ENCODE results near the gene CRLF2.
"Not testable (repeated sequence)": the region's sequence is repeated elsewhere in the genome, so short reads cannot be mapped to it uniquely, and the experiment has no call there.

The CRLF2 gene

GRCh38 chrX:1224954-1225353 lies 12.5 kb upstream of the CRLF2 start:
- Mint-ChIP-seq H3K9me3 (peaks cover 6% of the 10 kb centered on the region), H3K4me3 (no peak overlapping the region), H3K27ac (no peak overlapping the region), H3K36me3 (no peaks in the 10 kb centered on the region), H3K4me1 (peaks cover 7% of the 10 kb centered on the region), H3K27me3 (no peaks in the 10 kb centered on the region)

GRCh38 chrX:1223242-1223600 lies 10.8 kb upstream of the CRLF2 start:
- H3K4me3 Mint-ChIP-seq = no peak overlapping the region
- no peaks in the 10 kb centered on the region for H3K36me3 Mint-ChIP-seq
- no peak overlapping the region for H3K27ac Mint-ChIP-seq
- peaks cover 6% of the 10 kb centered on the region for H3K9me3 Mint-ChIP-seq
- no peaks in the 10 kb centered on the region for H3K27me3 Mint-ChIP-seq
- H3K4me1 Mint-ChIP-seq = peaks cover 2% of the 10 kb centered on the region

GRCh38 chrX:1222531-1223241 lies 10.2 kb upstream of the CRLF2 start:
- H3K27me3 Mint-ChIP-seq = no peaks in the 10 kb centered on the region
- no peaks in the 10 kb centered on the region for H3K4me1 Mint-ChIP-seq

GRCh38 chrX:1221296-1221845 lies 8.9 kb upstream of the CRLF2 start:
- Mint-ChIP-seq H3K4me3 (no peak overlapping the region), H3K27ac (no peak overlapping the region), H3K27me3 (no peaks in the 10 kb centered on the region), H3K36me3 (no peaks in the 10 kb centered on the region), H3K9me3 (peaks cover 2% of the 10 kb centered on the region), H3K4me1 (no peaks in the 10 kb centered on the region)

More at GRCh38 chrX:1222531-1223241, 10.2 kb upstream of the CRLF2 start:
- H3K4me3 Mint-ChIP-seq = no peak overlapping the region
- peaks cover 6% of the 10 kb centered on the region for H3K9me3 Mint-ChIP-seq
- no peaks in the 10 kb centered on the region for H3K36me3 Mint-ChIP-seq
- H3K27ac Mint-ChIP-seq = no peak overlapping the region

- Mint-ChIP-seq H3K4me3 (no peak overlapping the region), H3K36me3 (no peaks in the 10 kb centered on the region), H3K9me3 (no peaks in the 10 kb centered on the region), H3K27me3 (no peaks in the 10 kb centered on the region), H3K27ac (no peak overlapping the region), H3K4me1 (peaks cover 3% of the 10 kb centered on the region)
Observed at GRCh38 chrX:1218286-1218685, 5.8 kb upstream of the CRLF2 start.

- H3K27ac Mint-ChIP-seq = no peak overlapping the region
- H3K4me1 Mint-ChIP-seq = peaks cover 18% of the 10 kb centered on the region
- no peaks in the 10 kb centered on the region for H3K36me3 Mint-ChIP-seq
- no peak overlapping the region for H3K4me3 Mint-ChIP-seq
- no peaks in the 10 kb centered on the region for H3K27me3 Mint-ChIP-seq
- no peaks in the 10 kb centered on the region for H3K9me3 Mint-ChIP-seq
Observed at GRCh38 chrX:1215123-1215823, 2.8 kb upstream of the CRLF2 start.

GRCh38 chrX:1213971-1214370 lies 1.5 kb upstream of the CRLF2 start:
- Mint-ChIP-seq H3K4me1 (peaks cover 18% of the 10 kb centered on the region), H3K4me3 (no peak overlapping the region), H3K27ac (no peak overlapping the region), H3K9me3 (no peaks in the 10 kb centered on the region), H3K36me3 (no peaks in the 10 kb centered on the region), H3K27me3 (no peaks in the 10 kb centered on the region)

GRCh38 chrX:1210844-1211243 lies 1.6 kb downstream of the CRLF2 start:
- peaks cover 35% of the 10 kb centered on the region for H3K4me1 Mint-ChIP-seq
- no peaks in the 10 kb centered on the region for H3K27me3 Mint-ChIP-seq
- H3K4me3 Mint-ChIP-seq = no peak overlapping the region
- no peaks in the 10 kb centered on the region for H3K9me3 Mint-ChIP-seq
- no peaks in the 10 kb centered on the region for H3K36me3 Mint-ChIP-seq
- no peak overlapping the region for H3K27ac Mint-ChIP-seq

GRCh38 chrX:1207496-1208025 lies 4.9 kb downstream of the CRLF2 start:
- no peaks in the 10 kb centered on the region for H3K9me3 Mint-ChIP-seq
- no peak overlapping the region for H3K27ac Mint-ChIP-seq
- peak overlapping the region; percentile 63 for H3K4me3 Mint-ChIP-seq
- peaks cover 39% of the 10 kb centered on the region for H3K4me1 Mint-ChIP-seq
- no peaks in the 10 kb centered on the region for H3K27me3 Mint-ChIP-seq
- no peaks in the 10 kb centered on the region for H3K36me3 Mint-ChIP-seq

GRCh38 chrX:1205681-1206611 lies 6.5 kb downstream of the CRLF2 start:
- no peaks in the 10 kb centered on the region for H3K36me3 Mint-ChIP-seq
- peak overlapping the region; percentile 85 for H3K4me3 Mint-ChIP-seq
- H3K27ac Mint-ChIP-seq = peak overlapping the region; percentile 9
- H3K27me3 Mint-ChIP-seq = no peaks in the 10 kb centered on the region
- H3K9me3 Mint-ChIP-seq = no peaks in the 10 kb centered on the region
- peaks cover 30% of the 10 kb centered on the region for H3K4me1 Mint-ChIP-seq

- H3K4me1 Mint-ChIP-seq = peaks cover 14% of the 10 kb centered on the region
- no peaks in the 10 kb centered on the region for H3K9me3 Mint-ChIP-seq
- no peak overlapping the region for H3K4me3 Mint-ChIP-seq
- no peaks in the 10 kb centered on the region for H3K36me3 Mint-ChIP-seq
- no peak overlapping the region for H3K27ac Mint-ChIP-seq
- H3K27me3 Mint-ChIP-seq = no peaks in the 10 kb centered on the region
Observed at GRCh38 chrX:1202251-1202650, 10.2 kb downstream of the CRLF2 start.

- H3K27ac Mint-ChIP-seq = no peak overlapping the region
- H3K36me3 Mint-ChIP-seq = no peaks in the 10 kb centered on the region
- no peaks in the 10 kb centered on the region for H3K27me3 Mint-ChIP-seq
- H3K4me3 Mint-ChIP-seq = no peak overlapping the region
- H3K9me3 Mint-ChIP-seq = no peaks in the 10 kb centered on the region
- no peaks in the 10 kb centered on the region for H3K4me1 Mint-ChIP-seq
Observed at GRCh38 chrX:1196436-1196835, 16.0 kb downstream of the CRLF2 start.

GRCh38 chrX:1192196-1192595 lies 20.3 kb downstream of the CRLF2 start:
- H3K4me3 Mint-ChIP-seq, H3K9me3 Mint-ChIP-seq, H3K4me1 Mint-ChIP-seq, H3K27ac Mint-ChIP-seq, H3K36me3 Mint-ChIP-seq, H3K27me3 Mint-ChIP-seq: not testable (repeated sequence)

- H3K27ac Mint-ChIP-seq = no peak overlapping the region
- no peaks in the 10 kb centered on the region for H3K9me3 Mint-ChIP-seq
- H3K27me3 Mint-ChIP-seq = no peaks in the 10 kb centered on the region
- no peaks in the 10 kb centered on the region for H3K36me3 Mint-ChIP-seq
- no peaks in the 10 kb centered on the region for H3K4me1 Mint-ChIP-seq
- H3K4me3 Mint-ChIP-seq = no peak overlapping the region
Observed at GRCh38 chrX:1190596-1191145, 21.8 kb downstream of the CRLF2 start.

- Mint-ChIP-seq H3K9me3 (no peaks in the 10 kb centered on the region), H3K36me3 (no peaks in the 10 kb centered on the region), H3K4me1 (no peaks in the 10 kb centered on the region), H3K4me3 (no peak overlapping the region), H3K27me3 (no peaks in the 10 kb centered on the region), H3K27ac (no peak overlapping the region)
Observed at GRCh38 chrX:1185561-1185960, 26.9 kb downstream of the CRLF2 start.
